Left lung (tissue), 10 donors: ENCODE results near the gene TMSB4X. TPM values are rescaled to one million over a fixed set of nuclear protein-coding genes. Genes with fewer than 3 reads are reported as not detected.

Source experiments
- ATAC-seq: fragments of 200-7000 bp; cut with Tn5 transposase; one replicate; pipeline ENCODE4 v1.9.1; 2020; ENCODE audit warnings: moderate library complexity
- DNase-seq, 4 donors: peaks; one replicate each; pipeline ENCODE4 v3.0.0-alpha.2; 2013 to 2020
- H3K27ac ChIP-seq, 2 donors: fragments of 200-600 bp; sonication (generic) in 1 of 2; one replicate each; pipeline versions ENCODE4 v1.5.0 to v1.8.0; 2020 to 2021
- H3K27me3 ChIP-seq, 2 donors: fragments of 200-600 bp; sonication (generic) in 1 of 2; one replicate each; pipeline versions ENCODE4 v1.5.0 to v1.8.0; 2020 to 2021
- H3K36me3 ChIP-seq, 2 donors: fragments of 200-600 bp; sonication (generic) in 1 of 2; one replicate each; pipeline versions ENCODE4 v1.5.0 to v1.8.0; 2020 to 2021
- H3K4me1 ChIP-seq, 2 donors: fragments of 200-600 bp; one replicate each; pipeline ENCODE4 v1.8.0; 2021
- H3K4me3 ChIP-seq, 2 donors: fragments of 200-600 bp; sonication (generic) in 1 of 2; one replicate each; pipeline versions ENCODE4 v1.5.0 to v1.8.0; 2020 to 2021; ENCODE audit warnings: mild to moderate bottlenecking in 1 of 2
- H3K9me3 ChIP-seq, 2 donors: fragments of 200-600 bp; sonication (generic) in 1 of 2; one replicate each; pipeline versions ENCODE4 v1.5.0 to v1.8.0; 2020 to 2021
- intact Hi-C, 2 donors: fragments of 100-400 bp; cut with DNase I; formaldehyde crosslinking; loops; one replicate each; pipeline versions ENCODE4 v1.11.2 to v1.14.2; 2022
- polyA plus RNA-seq, 6 donors: library from polyadenylated mRNA; unstranded; fragments of 120-200 nt; gene quantifications; one replicate each; pipeline ENCODE4 v1.2.1, GENCODE V29; 2013; ENCODE audit not compliant: insufficient read length in 6 of 6
- total RNA-seq, 2 donors: library from RNA; stranded (reverse); fragmentation: NEBNext Ultra II Directional; extraction: Animal tissue kit (Norgen Biotek cat#: 25700); gene quantifications; one replicate each; pipeline ENCODE4 v1.2.1, GENCODE V29; 2021
- TF ChIP-seq, protein P1 (sequence below), 2 donors: fragments of 200-600 bp; sonication (generic) in 1 of 2; IDR thresholded peaks; one replicate each; pipeline versions ENCODE4 v1.5.0 to v1.8.0; 2021; ENCODE audit warnings: antibody characterized with exemption in 2 of 2
- donor health status: DM: no; HTN: yes; CAD: no.
- donor health status: DM: no; HTN: no; CAD: no.

TMSB4X gene
- total and polyA plus RNA-seq, 8 donors, result 3,301 to 4,791 (median 3,530) TPM

DNA sequence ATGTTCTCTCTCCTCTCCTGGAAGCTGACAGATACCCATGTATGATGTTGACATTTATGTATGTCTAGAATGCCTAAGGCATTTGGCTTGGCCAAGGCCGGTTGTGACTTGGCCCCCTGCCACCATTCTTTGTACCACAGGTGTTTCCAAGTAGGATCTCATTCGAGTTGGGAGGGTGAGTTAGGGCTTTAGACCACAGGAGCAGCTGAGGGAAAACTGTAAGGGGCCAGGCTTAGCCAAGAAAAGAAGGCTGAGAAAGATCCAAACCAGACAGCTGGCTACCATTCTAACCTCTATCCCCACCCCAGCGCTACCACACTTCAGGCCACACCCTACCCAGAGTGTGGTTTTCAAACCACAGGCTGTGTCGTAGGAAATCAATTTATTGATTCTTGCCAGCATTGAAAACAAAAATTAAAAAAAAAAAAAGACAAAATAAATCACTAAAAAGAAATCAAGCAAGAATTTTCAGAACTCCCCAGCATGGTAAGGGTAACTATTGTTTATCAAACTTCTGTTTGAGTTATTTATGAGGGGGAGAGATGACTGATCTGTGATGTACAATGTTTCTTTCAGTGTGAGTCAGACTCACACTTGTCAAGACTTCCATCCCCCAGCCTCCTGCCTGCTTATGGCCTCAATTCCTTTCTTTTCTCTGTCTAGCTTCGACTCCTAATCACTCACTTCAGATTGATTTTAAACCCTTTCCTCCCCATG is 9.9 kb downstream of the TMSB4X start:
- peak; percentile 26 for ATAC-seq
- Histone ChIP-seq H3K9me3 (no peaks in the 10 kb centered on the region), H3K36me3 (no peaks in the 10 kb centered on the region), H3K4me1 (peaks cover 3 to 33% of the 10 kb centered on the region in 2 donors), H3K4me3 (no peak overlapping the region), H3K27ac (no peak overlapping the region), H3K27me3 (no peaks in the 10 kb centered on the region)
- no peak for DNase-seq
- TF ChIP-seq, protein P1, sequence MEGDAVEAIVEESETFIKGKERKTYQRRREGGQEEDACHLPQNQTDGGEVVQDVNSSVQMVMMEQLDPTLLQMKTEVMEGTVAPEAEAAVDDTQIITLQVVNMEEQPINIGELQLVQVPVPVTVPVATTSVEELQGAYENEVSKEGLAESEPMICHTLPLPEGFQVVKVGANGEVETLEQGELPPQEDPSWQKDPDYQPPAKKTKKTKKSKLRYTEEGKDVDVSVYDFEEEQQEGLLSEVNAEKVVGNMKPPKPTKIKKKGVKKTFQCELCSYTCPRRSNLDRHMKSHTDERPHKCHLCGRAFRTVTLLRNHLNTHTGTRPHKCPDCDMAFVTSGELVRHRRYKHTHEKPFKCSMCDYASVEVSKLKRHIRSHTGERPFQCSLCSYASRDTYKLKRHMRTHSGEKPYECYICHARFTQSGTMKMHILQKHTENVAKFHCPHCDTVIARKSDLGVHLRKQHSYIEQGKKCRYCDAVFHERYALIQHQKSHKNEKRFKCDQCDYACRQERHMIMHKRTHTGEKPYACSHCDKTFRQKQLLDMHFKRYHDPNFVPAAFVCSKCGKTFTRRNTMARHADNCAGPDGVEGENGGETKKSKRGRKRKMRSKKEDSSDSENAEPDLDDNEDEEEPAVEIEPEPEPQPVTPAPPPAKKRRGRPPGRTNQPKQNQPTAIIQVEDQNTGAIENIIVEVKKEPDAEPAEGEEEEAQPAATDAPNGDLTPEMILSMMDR (IDR thresholded peaks at IDR 0.05), result no peak
- intact Hi-C loops, result no loop called here

DNA sequence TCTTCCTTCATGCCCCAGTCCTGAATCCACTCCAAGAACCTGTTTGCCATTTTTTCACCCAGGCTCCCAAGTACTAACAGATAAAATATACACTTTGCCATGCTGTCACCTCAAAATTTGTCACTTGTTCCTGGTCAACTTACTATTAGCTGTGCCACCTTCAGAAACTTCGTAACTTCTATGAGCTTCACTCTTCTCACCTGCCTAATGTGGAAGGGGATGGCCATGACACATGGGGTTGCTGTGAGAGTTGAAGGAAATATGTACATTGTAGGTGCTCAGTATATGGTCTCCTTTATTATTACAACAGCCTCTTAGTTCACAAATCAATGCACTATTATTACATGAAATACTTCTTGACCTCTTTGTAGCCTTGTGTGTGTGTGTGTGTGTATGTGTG is 10.4 kb downstream of the TMSB4X start:
- H3K27me3 ChIP-seq, result no peaks in the 10 kb centered on the region
- DNase-seq (no peak), ATAC-seq (no peak)
- no peak overlapping the region for H3K4me3 ChIP-seq
- no peaks in the 10 kb centered on the region for H3K9me3 ChIP-seq
- TF ChIP-seq, protein P1 (IDR thresholded peaks at IDR 0.05), result no peak
- no peak overlapping the region for H3K27ac ChIP-seq
- peaks cover 3 to 27% of the 10 kb centered on the region in 2 donors for H3K4me1 ChIP-seq
- intact Hi-C loops, result no loop called here
- H3K36me3 ChIP-seq, result no peaks in the 10 kb centered on the region

DNA sequence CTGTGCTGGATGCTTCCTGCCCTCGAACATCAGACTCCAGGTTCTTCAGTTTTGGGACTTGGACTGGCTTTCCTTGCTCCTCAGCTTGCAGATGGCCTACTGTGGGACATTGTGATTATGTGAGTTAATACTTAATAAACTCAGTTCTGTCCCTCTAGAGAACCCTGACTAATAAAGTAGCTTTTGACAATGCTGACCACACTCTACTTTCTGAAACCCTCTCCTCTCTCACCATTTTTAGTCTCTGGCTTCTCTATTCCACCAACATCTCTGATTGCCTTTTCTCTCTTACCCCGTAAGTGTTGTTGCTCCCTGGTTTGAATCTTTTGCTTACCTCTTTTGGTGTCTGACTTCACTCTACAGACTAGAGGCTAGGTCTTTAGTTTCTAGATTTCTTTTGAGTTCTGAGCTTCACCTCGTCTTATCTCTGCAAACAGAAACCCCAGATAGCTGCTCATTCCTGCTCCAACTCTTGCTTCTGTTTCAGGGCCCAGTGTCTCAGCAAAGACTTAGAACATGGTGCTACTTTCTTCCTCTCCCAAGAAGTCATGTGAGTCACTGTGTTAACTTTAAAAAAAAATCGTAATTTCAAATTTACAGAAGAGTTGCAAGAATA is 11.4 kb downstream of the TMSB4X start:
- intact Hi-C loops, result no loop called here
- ATAC-seq, result no peak
- H3K4me3 ChIP-seq, result no peak overlapping the region
- no peaks in the 10 kb centered on the region for H3K9me3 ChIP-seq
- TF ChIP-seq, protein P1 (IDR thresholded peaks at IDR 0.05), result no peak
- no peak overlapping the region for H3K27ac ChIP-seq
- no peaks in the 10 kb centered on the region for H3K36me3 ChIP-seq
- H3K4me1 ChIP-seq, result peaks cover 3 to 25% of the 10 kb centered on the region in 2 donors
- H3K27me3 ChIP-seq, result no peaks in the 10 kb centered on the region
- no peak for DNase-seq

DNA sequence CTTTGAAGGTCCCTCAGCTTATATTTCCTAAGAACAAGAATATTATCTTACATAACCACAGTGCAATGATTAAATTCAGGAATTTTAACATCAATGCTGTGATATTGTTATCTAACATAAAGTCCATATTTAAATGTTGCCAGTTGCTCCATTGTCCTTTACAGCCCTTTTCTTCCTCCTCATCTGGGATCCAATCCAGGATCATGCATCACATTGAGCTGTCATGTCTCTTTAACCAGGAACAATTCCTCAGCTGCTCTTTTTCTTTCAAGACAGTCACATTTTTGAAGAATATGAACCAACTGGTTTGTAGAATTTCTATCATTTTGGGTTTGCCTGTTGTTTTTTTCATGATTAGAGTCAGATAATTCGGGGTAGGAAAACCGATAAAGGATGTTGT is 12.0 kb downstream of the TMSB4X start:
- no peak overlapping the region for H3K4me3 ChIP-seq
- H3K27me3 ChIP-seq, result no peaks in the 10 kb centered on the region
- H3K9me3 ChIP-seq, result no peaks in the 10 kb centered on the region
- peaks cover 3 to 20% of the 10 kb centered on the region in 2 donors for H3K4me1 ChIP-seq
- ATAC-seq, result no peak
- no peak overlapping the region for H3K27ac ChIP-seq
- TF ChIP-seq, protein P1 (IDR thresholded peaks at IDR 0.05), result no peak
- DNase-seq, result no peak
- no peaks in the 10 kb centered on the region for H3K36me3 ChIP-seq
- intact Hi-C loops, result no loop called here

DNA sequence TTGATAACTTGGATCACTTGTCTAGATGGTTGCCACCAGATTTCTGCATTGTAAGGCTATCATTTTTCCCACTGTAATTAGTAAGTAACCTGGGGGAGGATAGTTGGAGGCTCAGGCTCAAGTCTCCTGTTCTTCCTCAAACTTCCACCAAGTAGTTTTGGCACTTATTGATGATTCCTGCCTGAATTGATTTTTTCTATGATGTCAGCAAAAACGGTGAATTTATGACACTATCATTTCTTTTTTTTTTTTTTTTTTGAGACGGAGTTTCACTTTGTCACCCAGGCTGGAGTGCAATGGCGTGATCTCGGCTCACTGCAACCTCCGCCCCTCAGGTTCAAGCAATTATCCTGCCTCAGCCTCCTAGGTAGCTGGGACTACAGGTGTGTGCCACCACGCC is 12.4 kb downstream of the TMSB4X start:
- TF ChIP-seq, protein P1 (IDR thresholded peaks at IDR 0.05), result no peak
- H3K4me3 ChIP-seq, result no peak overlapping the region
- peaks cover 3 to 17% of the 10 kb centered on the region in 2 donors for H3K4me1 ChIP-seq
- intact Hi-C loops, result no loop called here
- H3K27me3 ChIP-seq, result no peaks in the 10 kb centered on the region
- H3K27ac ChIP-seq, result no peak overlapping the region
- H3K9me3 ChIP-seq, result no peaks in the 10 kb centered on the region
- no peaks in the 10 kb centered on the region for H3K36me3 ChIP-seq
- ATAC-seq, result no peak
- no peak for DNase-seq
